K562 (cell line): ENCODE data around the gene RNF13.

Source experiments
- JUNB ChIP-seq: fragments of 450-650 bp; formaldehyde crosslinking; conservative IDR thresholded peaks from 2 replicates; pipeline ENCODE4 v1.4.0; 2020; ENCODE audit warnings: mild to moderate bottlenecking
- POLR2AphosphoS5 ChIP-seq: IDR thresholded peaks from 2 replicates; pipeline ENCODE4 v1.6.1; 2011; ENCODE audit warnings: mild to moderate bottlenecking, low read depth, low read length, moderate library complexity; ENCODE audit not compliant: control insufficient read depth, insufficient read depth
- ZZZ3 ChIP-seq: fragments of 450-650 bp; IDR thresholded peaks from 2 replicates; pipeline ENCODE4 v1.6.1; 2016; ENCODE audit warnings: antibody characterized with exemption, mild to moderate bottlenecking, moderate library complexity
- TF ChIP-seq, protein P1 (sequence below): sonication (generic); formaldehyde crosslinking; IDR thresholded peaks from 2 replicates; pipeline ENCODE4 v1.8.0; 2022; ENCODE audit warnings: mild to moderate bottlenecking, low read depth, missing genetic modification reagents

DNA sequence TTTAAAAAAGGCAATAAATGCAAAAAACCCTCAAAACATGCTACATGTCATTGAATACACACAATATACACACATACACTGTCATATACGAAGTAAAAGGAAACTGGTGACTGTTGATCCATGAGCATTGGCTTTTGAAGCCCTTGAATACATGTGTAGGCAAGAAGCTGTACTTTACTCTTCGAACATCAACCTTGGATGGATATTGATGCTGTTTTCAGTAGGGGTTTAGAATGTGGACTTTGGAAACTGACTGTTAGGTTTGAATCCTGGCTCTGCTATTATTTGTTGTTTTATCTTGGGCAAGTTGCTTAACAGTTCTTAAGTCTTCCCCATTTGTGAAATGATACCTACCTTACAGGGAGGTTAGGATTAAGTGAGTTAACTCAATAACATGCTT lies 30.5 kb downstream of the RNF13 start:
- TF ChIP-seq POLR2AphosphoS5: no peak
- no peak for TF ChIP-seq ZZZ3
- TF ChIP-seq, protein P1, sequence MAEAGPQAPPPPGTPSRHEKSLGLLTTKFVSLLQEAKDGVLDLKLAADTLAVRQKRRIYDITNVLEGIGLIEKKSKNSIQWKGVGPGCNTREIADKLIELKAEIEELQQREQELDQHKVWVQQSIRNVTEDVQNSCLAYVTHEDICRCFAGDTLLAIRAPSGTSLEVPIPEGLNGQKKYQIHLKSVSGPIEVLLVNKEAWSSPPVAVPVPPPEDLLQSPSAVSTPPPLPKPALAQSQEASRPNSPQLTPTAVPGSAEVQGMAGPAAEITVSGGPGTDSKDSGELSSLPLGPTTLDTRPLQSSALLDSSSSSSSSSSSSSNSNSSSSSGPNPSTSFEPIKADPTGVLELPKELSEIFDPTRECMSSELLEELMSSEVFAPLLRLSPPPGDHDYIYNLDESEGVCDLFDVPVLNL: no peak
- TF ChIP-seq JUNB (CRISPR knock-in tag): no peak
